ENCODE measurements around the gene PLCL2.

Gene PLCL2

GRCh38 chr3:16875876-16876550, 8.7 kb upstream of the PLCL2 start:
- TF ChIP-seq, protein P1, sequence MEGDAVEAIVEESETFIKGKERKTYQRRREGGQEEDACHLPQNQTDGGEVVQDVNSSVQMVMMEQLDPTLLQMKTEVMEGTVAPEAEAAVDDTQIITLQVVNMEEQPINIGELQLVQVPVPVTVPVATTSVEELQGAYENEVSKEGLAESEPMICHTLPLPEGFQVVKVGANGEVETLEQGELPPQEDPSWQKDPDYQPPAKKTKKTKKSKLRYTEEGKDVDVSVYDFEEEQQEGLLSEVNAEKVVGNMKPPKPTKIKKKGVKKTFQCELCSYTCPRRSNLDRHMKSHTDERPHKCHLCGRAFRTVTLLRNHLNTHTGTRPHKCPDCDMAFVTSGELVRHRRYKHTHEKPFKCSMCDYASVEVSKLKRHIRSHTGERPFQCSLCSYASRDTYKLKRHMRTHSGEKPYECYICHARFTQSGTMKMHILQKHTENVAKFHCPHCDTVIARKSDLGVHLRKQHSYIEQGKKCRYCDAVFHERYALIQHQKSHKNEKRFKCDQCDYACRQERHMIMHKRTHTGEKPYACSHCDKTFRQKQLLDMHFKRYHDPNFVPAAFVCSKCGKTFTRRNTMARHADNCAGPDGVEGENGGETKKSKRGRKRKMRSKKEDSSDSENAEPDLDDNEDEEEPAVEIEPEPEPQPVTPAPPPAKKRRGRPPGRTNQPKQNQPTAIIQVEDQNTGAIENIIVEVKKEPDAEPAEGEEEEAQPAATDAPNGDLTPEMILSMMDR (IDR thresholded peaks at IDR 0.05; ENCODE audit: control insufficient read depth, extremely low read depth, insufficient read depth), result no peak
- DNase-seq (ENCODE audit: low read depth), result no peak
- no peak overlapping the region for H3K4me3 ChIP-seq (ENCODE audit: low read depth, low read length)

DNA sequence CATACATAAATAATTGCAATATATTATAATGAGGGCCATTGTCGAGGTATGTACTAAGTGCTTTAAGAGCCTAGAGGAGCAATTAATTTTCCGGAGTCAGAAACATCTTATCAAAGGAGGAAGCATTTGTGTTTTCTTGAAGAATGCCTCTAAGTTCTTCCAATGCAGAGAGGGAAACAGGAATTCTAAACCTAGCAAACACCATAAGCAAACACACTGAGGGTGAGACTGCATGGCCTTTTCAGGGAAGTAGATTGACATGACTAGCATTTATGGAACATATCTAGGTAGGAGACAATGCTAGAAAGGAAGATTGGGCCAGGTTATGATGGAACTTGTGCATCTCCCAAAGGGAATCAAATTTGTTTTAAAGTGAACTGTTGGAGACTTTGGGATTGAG, 7.2 kb upstream of the PLCL2 start:
- no peak overlapping the region for H3K4me3 ChIP-seq (ENCODE audit: low read depth, low read length)
- TF ChIP-seq, protein P1 (IDR thresholded peaks at IDR 0.05; ENCODE audit: control insufficient read depth, extremely low read depth, insufficient read depth), result no peak
- no peak for DNase-seq (ENCODE audit: low read depth)

DNA sequence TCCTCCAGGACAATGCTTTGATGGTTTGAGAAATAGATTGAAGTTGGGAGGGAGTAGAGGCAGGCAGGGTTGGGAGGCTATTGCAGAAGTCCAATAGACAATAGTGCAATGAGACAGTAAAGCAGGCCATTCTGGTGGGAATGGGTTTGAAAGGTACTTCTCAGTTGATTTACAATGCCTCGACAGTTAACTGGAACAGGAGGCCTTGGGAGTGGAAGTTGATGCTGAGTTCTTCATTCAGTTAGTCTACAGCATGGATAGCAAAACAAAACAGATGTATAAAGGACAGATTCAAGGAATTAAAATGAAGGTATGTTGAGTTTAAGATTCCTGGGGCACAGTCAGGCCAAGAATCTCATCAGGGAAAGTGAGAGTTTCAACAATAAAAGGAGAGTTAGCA, 6.8 kb upstream of the PLCL2 start:
- no peak for DNase-seq (ENCODE audit: low read depth)
- no peak overlapping the region for H3K4me3 ChIP-seq (ENCODE audit: low read depth, low read length)
- TF ChIP-seq, protein P1 (IDR thresholded peaks at IDR 0.05; ENCODE audit: control insufficient read depth, extremely low read depth, insufficient read depth), result no peak

GRCh38 chr3:16881896-16882630, 2.7 kb upstream of the PLCL2 start:
- no peak for DNase-seq (ENCODE audit: low read depth)
- H3K4me3 ChIP-seq (ENCODE audit: low read depth, low read length), result no peak overlapping the region
- TF ChIP-seq, protein P1 (IDR thresholded peaks at IDR 0.05; ENCODE audit: control insufficient read depth, extremely low read depth, insufficient read depth), result no peak

GRCh38 chr3:16883057-16883722, 1.6 kb upstream of the PLCL2 start:
- TF ChIP-seq, protein P1 (IDR thresholded peaks at IDR 0.05; ENCODE audit: control insufficient read depth, extremely low read depth, insufficient read depth), result no peak
- H3K4me3 ChIP-seq (ENCODE audit: low read depth, low read length), result no peak overlapping the region
- DNase-seq (ENCODE audit: low read depth), result no peak

DNA sequence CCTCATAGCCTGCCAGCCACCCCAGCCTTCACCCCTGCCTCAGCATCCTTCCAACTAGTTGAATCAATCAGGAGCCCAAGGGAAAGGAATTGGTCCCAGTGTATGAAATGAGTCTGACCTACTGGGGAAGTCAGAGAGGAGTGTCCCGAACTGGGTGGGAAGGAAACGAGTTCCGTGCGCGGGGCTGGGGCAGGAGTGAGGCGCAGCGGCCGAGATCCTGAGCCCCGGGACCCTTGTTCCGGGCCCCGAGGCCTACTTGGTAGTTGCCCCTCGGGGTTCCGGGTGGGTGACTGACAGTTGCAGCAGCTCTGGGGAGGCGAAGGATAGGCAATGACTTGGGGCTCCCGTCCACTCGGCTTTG, 1.1 kb upstream of the PLCL2 start:
- TF ChIP-seq, protein P1 (IDR thresholded peaks at IDR 0.05; ENCODE audit: control insufficient read depth, extremely low read depth, insufficient read depth), result no peak
- DNase-seq (ENCODE audit: low read depth), result no peak
- no peak overlapping the region for H3K4me3 ChIP-seq (ENCODE audit: low read depth, low read length)
